Astrocyte (in vitro differentiated cells and primary cell): ENCODE measurements around the gene ANKRD11. TPM values are rescaled to one million over a fixed set of nuclear protein-coding genes. Genes with fewer than 3 reads are reported as not detected.

Experiments
- DNase-seq: peaks from one replicate; pipeline ENCODE4 v3.0.0-alpha.2; 2010; ENCODE audit warnings: low read depth
- FAIRE-seq: peaks from 2 replicates; lab custom pipeline; 2011; peaks lifted over from hg19 to GRCh38; lab: Jason Lieb, UNC
- H2AFZ ChIP-seq: 2 replicates; pipeline ENCODE4 v1.6.0; 2012; ENCODE audit warnings: low read depth, low read length, inconsistent platforms
- H3K27ac ChIP-seq: 2 replicates; pipeline ENCODE4 v1.5.1; 2011; ENCODE audit warnings: low read depth, low read length, inconsistent platforms
- H3K27me3 ChIP-seq: 2 replicates; pipeline ENCODE4 v1.6.0; 2011; ENCODE audit warnings: low read length, inconsistent platforms; ENCODE audit not compliant: insufficient read depth
- H3K36me3 ChIP-seq: 2 replicates; pipeline ENCODE4 v1.5.1; 2011; ENCODE audit warnings: low read length, inconsistent platforms; ENCODE audit not compliant: insufficient read depth
- H3K4me1 ChIP-seq: 2 replicates; pipeline ENCODE4 v1.5.1; 2011; ENCODE audit warnings: low read length, inconsistent platforms; ENCODE audit not compliant: insufficient read depth
- H3K4me2 ChIP-seq: 2 replicates; pipeline ENCODE4 v1.6.0; 2012; ENCODE audit warnings: low read length, inconsistent platforms
- H3K4me3 ChIP-seq: 2 replicates; pipeline ENCODE4 v1.5.1; 2011; ENCODE audit warnings: low read depth, mild to moderate bottlenecking, low read length, inconsistent platforms; ENCODE audit not compliant: insufficient read depth
- H3K79me2 ChIP-seq: 2 replicates; pipeline ENCODE4 v1.6.0; 2012; ENCODE audit warnings: mild to moderate bottlenecking, low read length, inconsistent platforms; ENCODE audit not compliant: insufficient read depth
- H3K9ac ChIP-seq: 2 replicates; pipeline ENCODE4 v1.6.0; 2012; ENCODE audit warnings: mild to moderate bottlenecking, low read length, inconsistent platforms
- H3K9me3 ChIP-seq: 2 replicates; pipeline ENCODE4 v1.5.1; 2012; ENCODE audit warnings: low read depth, mild to moderate bottlenecking, low read length, inconsistent platforms; ENCODE audit not compliant: insufficient read depth
- H4K20me1 ChIP-seq: 2 replicates; pipeline ENCODE4 v1.6.0; 2012; ENCODE audit warnings: low read length, inconsistent platforms; ENCODE audit not compliant: insufficient read depth
- H3K27ac Mint-ChIP-seq: one replicate; pipeline ENCODE4 v1.8.0; 2021; ENCODE audit warnings: mild to moderate bottlenecking, mixed read lengths; ENCODE audit not compliant: unreplicated experiment
- H3K27me3 Mint-ChIP-seq: one replicate; pipeline ENCODE4 v1.8.0; 2021; ENCODE audit warnings: low read depth, mixed read lengths; ENCODE audit not compliant: unreplicated experiment
- H3K36me3 Mint-ChIP-seq: one replicate; pipeline ENCODE4 v1.8.0; 2021; ENCODE audit warnings: low read depth, mixed read lengths; ENCODE audit not compliant: unreplicated experiment
- H3K4me1 Mint-ChIP-seq: one replicate; pipeline ENCODE4 v1.8.0; 2021; ENCODE audit warnings: low read depth, mixed read lengths; ENCODE audit not compliant: unreplicated experiment
- H3K4me3 Mint-ChIP-seq: one replicate; pipeline ENCODE4 v1.8.0; 2021; ENCODE audit warnings: mild to moderate bottlenecking, moderate library complexity, mixed read lengths; ENCODE audit not compliant: unreplicated experiment
- H3K9me3 Mint-ChIP-seq: one replicate; pipeline ENCODE4 v1.8.0; 2021; ENCODE audit warnings: mild to moderate bottlenecking, mixed read lengths; ENCODE audit not compliant: unreplicated experiment
- CTCF ChIP-seq: IDR thresholded peaks from 2 replicates; pipeline ENCODE4 v1.5.1; 2011; ENCODE audit warnings: low read depth, mild to moderate bottlenecking, inconsistent platforms, low read length, moderate library complexity; ENCODE audit not compliant: insufficient read depth
- EZH2 ChIP-seq: IDR thresholded peaks from 2 replicates; pipeline ENCODE4 v1.6.1; 2012; ENCODE audit warnings: mild to moderate bottlenecking, low read length, inconsistent platforms; ENCODE audit not compliant: insufficient read depth
- total RNA-seq: library from RNA; stranded (reverse); gene quantifications from 2 replicates; pipeline ENCODE4 v1.2.1, GENCODE V29; 2021

ANKRD11 gene
- total RNA-seq, 1 donor from 2014 or later: 213 TPM

GRCh38 chr16:89444728-89445127 lies 45.6 kb downstream of the ANKRD11 start:
- H3K4me2 ChIP-seq: no peak overlapping the region
- Mint-ChIP-seq H3K27me3 (no peaks in the 10 kb centered on the region), H3K36me3 (peaks cover 4% of the 10 kb centered on the region), H3K4me1 (peaks cover 80% of the 10 kb centered on the region), H3K27ac (peak overlapping the region; percentile 26), H3K4me3 (no peak overlapping the region), H3K9me3 (peaks cover 2% of the 10 kb centered on the region)
- no peaks in the 10 kb centered on the region for H3K36me3 ChIP-seq
- TF ChIP-seq CTCF (no peak), EZH2 (no peak)
- no peak overlapping the region for H3K4me3 ChIP-seq
- no peak overlapping the region for H3K9ac ChIP-seq
- H3K9me3 ChIP-seq: no peaks in the 10 kb centered on the region
- H3K79me2 ChIP-seq: peaks cover 100% of the 10 kb centered on the region
- H3K4me1 ChIP-seq: peaks cover 34% of the 10 kb centered on the region
- no peaks in the 10 kb centered on the region for H3K27me3 ChIP-seq
- FAIRE-seq (no peak), DNase-seq (no peak)
- H2AFZ ChIP-seq: no peak overlapping the region
- no peak overlapping the region for H3K27ac ChIP-seq
- peaks cover 97% of the 10 kb centered on the region for H4K20me1 ChIP-seq

- Histone ChIP-seq H3K9me3 (no peaks in the 10 kb centered on the region), H3K27me3 (no peaks in the 10 kb centered on the region), H4K20me1 (peaks cover 97% of the 10 kb centered on the region), H3K27ac (no peak overlapping the region), H3K4me3 (no peak overlapping the region), H3K4me1 (peaks cover 31% of the 10 kb centered on the region), H3K36me3 (no peaks in the 10 kb centered on the region), H3K79me2 (peaks cover 100% of the 10 kb centered on the region), H3K4me2 (peak overlapping the region; percentile 40), H2AFZ (no peak overlapping the region), H3K9ac (no peak overlapping the region)
- no peak for DNase-seq
- Mint-ChIP-seq H3K4me1 (peaks cover 85% of the 10 kb centered on the region), H3K36me3 (peaks cover 4% of the 10 kb centered on the region), H3K4me3 (no peak overlapping the region), H3K9me3 (peaks cover 2% of the 10 kb centered on the region), H3K27ac (peak overlapping the region; percentile 66), H3K27me3 (no peaks in the 10 kb centered on the region)
- TF ChIP-seq EZH2: no peak
- no peak for TF ChIP-seq CTCF
- no peak for FAIRE-seq
Measured at GRCh38 chr16:89444151-89444723, 46.1 kb downstream of the ANKRD11 start.

DNA sequence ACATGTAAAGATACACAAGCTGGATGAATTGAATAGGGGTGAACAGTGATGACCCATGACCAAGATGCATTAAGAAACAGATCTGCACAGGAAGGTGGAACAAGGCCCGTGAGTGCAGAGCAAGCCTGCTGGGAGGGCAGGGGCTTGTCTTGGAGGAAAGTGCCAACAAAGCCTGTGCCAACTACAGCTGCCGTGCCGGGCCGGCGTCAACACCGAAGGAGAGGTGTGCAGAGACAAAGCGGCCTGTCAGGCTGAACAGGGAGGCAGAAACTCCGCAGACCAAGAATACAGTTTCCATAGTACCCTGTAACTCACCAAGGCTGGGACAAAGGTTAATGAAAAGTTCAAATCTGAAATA lies 46.7 kb downstream of the ANKRD11 start:
- Mint-ChIP-seq H3K4me3 (no peak overlapping the region), H3K27me3 (no peaks in the 10 kb centered on the region), H3K36me3 (peaks cover 4% of the 10 kb centered on the region), H3K27ac (peak overlapping the region; percentile 84), H3K4me1 (peaks cover 83% of the 10 kb centered on the region), H3K9me3 (peaks cover 2% of the 10 kb centered on the region)
- Histone ChIP-seq H3K36me3 (no peaks in the 10 kb centered on the region), H3K27ac (no peak overlapping the region), H3K27me3 (no peaks in the 10 kb centered on the region), H3K4me1 (peaks cover 31% of the 10 kb centered on the region), H3K9me3 (no peaks in the 10 kb centered on the region), H3K4me3 (no peak overlapping the region), H2AFZ (no peak overlapping the region), H4K20me1 (peaks cover 97% of the 10 kb centered on the region), H3K9ac (no peak overlapping the region), H3K4me2 (peak overlapping the region; percentile 40), H3K79me2 (peaks cover 100% of the 10 kb centered on the region)
- DNase-seq (no peak), FAIRE-seq (no peak)
- TF ChIP-seq CTCF (no peak), EZH2 (no peak)
